NCI-H1436 (cell line): ENCODE results near the gene BUD31.
A peak's percentile ranks its signal among the peaks of the same experiment; 100 is the strongest.

Experiments
- DNase-seq: peaks from one replicate; lab custom pipeline; 2025; lab: John Stamatoyannopoulos, UW

Gene BUD31

GRCh38 chr7:99433158-99433557, 24.4 kb downstream of the BUD31 start:
- no peak for DNase-seq

- no peak for DNase-seq
Measured at GRCh38 chr7:99437946-99438572, 29.3 kb downstream of the BUD31 start.

- peak; percentile 86 for DNase-seq
Measured at GRCh38 chr7:99438573-99439480, 30.1 kb downstream of the BUD31 start, which contains the start of the genes CPSF4 and PTCD1. Gene CPSF4 (plus strand): TSS chr7:99438943. CDS start chr7:99439083, 140 bp downstream. Gene PTCD1 (minus strand): TSS chr7:99438798. CDS start chr7:99435242, 3,556 bp downstream.

- DNase-seq, result no peak
Measured at GRCh38 chr7:99440195-99440594, 31.4 kb downstream of the BUD31 start.

- no peak for DNase-seq
Measured at GRCh38 chr7:99446096-99446495, 37.3 kb downstream of the BUD31 start.

GRCh38 chr7:99447943-99448342, 39.2 kb downstream of the BUD31 start:
- DNase-seq, result no peak

- no peak for DNase-seq
Measured at GRCh38 chr7:99448855-99449254, 40.1 kb downstream of the BUD31 start.

- no peak for DNase-seq
Measured at GRCh38 chr7:99449326-99449725, 40.6 kb downstream of the BUD31 start.

- no peak for DNase-seq
Measured at GRCh38 chr7:99451936-99452335, 43.2 kb downstream of the BUD31 start.

GRCh38 chr7:99452541-99452940, 43.8 kb downstream of the BUD31 start:
- no peak for DNase-seq

GRCh38 chr7:99453105-99453504, 44.3 kb downstream of the BUD31 start:
- DNase-seq, result no peak

GRCh38 chr7:99455874-99456273, 47.1 kb downstream of the BUD31 start:
- DNase-seq, result no peak

GRCh38 chr7:99456288-99456687, 47.5 kb downstream of the BUD31 start:
- no peak for DNase-seq

GRCh38 chr7:99457050-99457649, 48.4 kb downstream of the BUD31 start:
- DNase-seq, result no peak

- DNase-seq, result no peak
Measured at GRCh38 chr7:99457650-99458493, 49.1 kb downstream of the BUD31 start.

- no peak for DNase-seq
Measured at GRCh38 chr7:99459087-99459486, 50.3 kb downstream of the BUD31 start.

GRCh38 chr7:99460651-99461050, 51.9 kb downstream of the BUD31 start:
- no peak for DNase-seq

- DNase-seq, result no peak
Measured at GRCh38 chr7:99461221-99461620, 52.5 kb downstream of the BUD31 start.

GRCh38 chr7:99465421-99465768, 56.6 kb downstream of the BUD31 start:
- no peak for DNase-seq

GRCh38 chr7:99468336-99468918, 59.7 kb downstream of the BUD31 start:
- DNase-seq, result no peak
